HepG2 (cell line): ENCODE results near the gene SYNJ2. TPM values are rescaled to one million over a fixed set of nuclear protein-coding genes. Genes with fewer than 3 reads are reported as not detected.

Experiments used
- ATAC-seq: fragments of 200-7000 bp; cut with Tn5 transposase; 3 replicates; pipeline ENCODE4 v1.9.1; 2020; ENCODE audit warnings: mild to moderate bottlenecking, moderate library complexity
- BruUV-seq: library from RNA; stranded (reverse); fragments of 400-500 nt; replicated peaks from 2 replicates; lab custom pipeline; 2021; lab: Mats Ljungman, UMichigan
- CTCF ChIA-PET: fragments of 300-600 bp; formaldehyde crosslinking; extraction: SDS; loops from one replicate; lab custom pipeline; 2021; ENCODE audit warnings: low total read pairs, inconsistent platforms, low intra/inter-chr PET ratio; lab: Yijun Ruan, JAX
- POLR2A ChIA-PET: fragments of 350-600 bp; sonication (Branson Sonifier 250); formaldehyde crosslinking; loops from one replicate; lab custom pipeline; 2020; ENCODE audit warnings: antibody characterized with exemption, inconsistent platforms; lab: Yijun Ruan, JAX
- DNase-seq: peaks from one replicate; pipeline ENCODE4 v3.0.0-alpha.2; 2015; ENCODE audit warnings: low spot score
- FAIRE-seq: peaks from 3 replicates; lab custom pipeline; 2011; peaks lifted over from hg19 to GRCh38; lab: Jason Lieb, UNC
- H2AFZ ChIP-seq: one replicate; pipeline ENCODE4 v1.6.1; 2011; ENCODE audit warnings: low read length, inconsistent platforms
- H3K27ac ChIP-seq: fragments of 300-600 bp; 3 replicates; pipeline ENCODE4 v1.8.0; 2011; ENCODE audit warnings: mixed run types, mild to moderate bottlenecking, mixed read lengths, low read length, inconsistent platforms; ENCODE audit not compliant: insufficient read depth; ENCODE audit errors: extremely low read length
- H3K27me3 ChIP-seq, 2 experiments: fragments of 200-600 bp in 1 of 2; 2 replicates in 1 of 2; 3 replicates in 1 of 2; pipeline versions ENCODE4 v1.6.0 to v1.8.0; 2011; ENCODE audit warnings: low read length in 2 of 2, mild to moderate bottlenecking in 2 of 2, moderate library complexity in 2 of 2, inconsistent platforms in 1 of 2; ENCODE audit not compliant: insufficient read depth in 2 of 2, control insufficient read depth in 1 of 2
- H3K36me3 ChIP-seq, 2 experiments: fragments of 200-600 bp in 1 of 2; replicated peaks in 1 of 2; 2 replicates in 1 of 2; 3 replicates in 1 of 2; pipeline versions ENCODE4 v1.5.1 to v1.8.0; 2011; ENCODE audit warnings: low read length in 2 of 2, inconsistent platforms in 1 of 2; ENCODE audit not compliant: insufficient read depth in 2 of 2, control insufficient read depth in 1 of 2
- H3K4me1 ChIP-seq: 2 replicates; pipeline ENCODE4 v1.5.1; 2012; ENCODE audit warnings: low read length, inconsistent platforms; ENCODE audit not compliant: insufficient read depth
- H3K4me2 ChIP-seq: 2 replicates; pipeline ENCODE4 v1.6.0; 2011; ENCODE audit warnings: low read depth, low read length, inconsistent platforms
- H3K4me3 ChIP-seq, 3 experiments: fragments of 200-600 bp in 1 of 3; sonication (generic), shearing (Covaris generic) in 1 of 3; replicated peaks in 1 of 3; 2 replicates each; pipeline ENCODE4 v1.5.1; 2011 to 2016; ENCODE audit warnings: low read length in 3 of 3, inconsistent platforms in 2 of 3, low read depth in 2 of 3, mild to moderate bottlenecking in 2 of 3, control low read depth in 1 of 3, mixed read lengths in 1 of 3; ENCODE audit not compliant: insufficient read depth in 1 of 3
- H3K79me2 ChIP-seq: one replicate; pipeline ENCODE4 v1.6.1; 2011; ENCODE audit warnings: low read length, inconsistent platforms; ENCODE audit not compliant: insufficient read depth
- H3K9ac ChIP-seq: 2 replicates; pipeline ENCODE4 v1.6.0; 2011; ENCODE audit warnings: mild to moderate bottlenecking, low read depth, low read length, inconsistent platforms; ENCODE audit not compliant: insufficient read depth
- H3K9me3 ChIP-seq: 2 replicates; pipeline ENCODE4 v1.5.1; 2012; ENCODE audit warnings: mild to moderate bottlenecking, low read length
- H4K20me1 ChIP-seq: 2 replicates; pipeline ENCODE4 v1.6.0; 2011; ENCODE audit warnings: inconsistent platforms, mild to moderate bottlenecking, low read length, moderate library complexity; ENCODE audit not compliant: insufficient read depth
- AKAP8 ChIP-seq: sonication (generic); formaldehyde crosslinking; IDR thresholded peaks from 2 replicates; pipeline ENCODE4 v1.5.1; 2020; ENCODE audit warnings: mild to moderate bottlenecking, missing genetic modification reagents
- CBX5 ChIP-seq: sonication (generic); formaldehyde crosslinking; IDR thresholded peaks from 2 replicates; pipeline ENCODE4 v1.4.0; 2020; ENCODE audit warnings: missing genetic modification reagents, borderline replicate concordance
- CCAR2 ChIP-seq: fragments of 200-400 bp; formaldehyde crosslinking; optimal IDR thresholded peaks from 2 replicates; pipeline ENCODE3; 2018; ENCODE audit warnings: low read depth, mild to moderate bottlenecking, low read length, moderate library complexity
- MZF1 ChIP-seq: sonication (generic); formaldehyde crosslinking; IDR thresholded peaks from 2 replicates; pipeline ENCODE4 v1.8.1; 2023; ENCODE audit warnings: mild to moderate bottlenecking, missing genetic modification reagents, borderline replicate concordance
- NONO ChIP-seq, 2 experiments: fragments of 450-650 bp in 1 of 2; sonication (generic) in 1 of 2; formaldehyde crosslinking in 1 of 2; IDR thresholded peaks in 1 of 2; conservative IDR thresholded peaks in 1 of 2; 2 replicates each; pipeline versions ENCODE4 v1.6.1 to v1.8.0; 2017 to 2022; ENCODE audit warnings: mild to moderate bottlenecking in 1 of 2, missing genetic modification reagents in 1 of 2, moderate library complexity in 1 of 2
- SRF ChIP-seq: IDR thresholded peaks from 2 replicates; pipeline ENCODE4 v1.6.1; 2011; ENCODE audit warnings: mild to moderate bottlenecking, low read depth, low read length, moderate library complexity
- ZBTB7A ChIP-seq: sonication (generic); formaldehyde crosslinking; IDR thresholded peaks from 2 replicates; pipeline ENCODE4 v1.8.0; 2022; ENCODE audit warnings: mild to moderate bottlenecking, missing genetic modification reagents
- ZC3H13 ChIP-seq: sonication (generic); formaldehyde crosslinking; IDR thresholded peaks from 2 replicates; pipeline ENCODE4 v1.8.1; 2023; ENCODE audit warnings: mild to moderate bottlenecking, missing genetic modification reagents, moderate library complexity
- ZFP36 ChIP-seq: fragments of 150-350 bp; IDR thresholded peaks from 2 replicates; pipeline ENCODE4 v1.6.1; 2018; ENCODE audit warnings: borderline replicate concordance, low read length, low read depth; ENCODE audit not compliant: partially characterized antibody
- ZFX ChIP-seq: sonication (generic); formaldehyde crosslinking; IDR thresholded peaks from 2 replicates; pipeline ENCODE4 v1.4.0; 2020; ENCODE audit warnings: mild to moderate bottlenecking, low read depth, missing genetic modification reagents, moderate library complexity
- ZNF225 ChIP-seq: sonication (generic); formaldehyde crosslinking; IDR thresholded peaks from 2 replicates; pipeline ENCODE4 v1.4.0; 2020; ENCODE audit warnings: mild to moderate bottlenecking, missing genetic modification reagents
- ZNF501 ChIP-seq: sonication (generic); formaldehyde crosslinking; IDR thresholded peaks from 2 replicates; pipeline ENCODE4 v1.5.1; 2020; ENCODE audit warnings: mild to moderate bottlenecking, moderate library complexity, missing genetic modification reagents
- ZNF570 ChIP-seq: sonication (generic); formaldehyde crosslinking; IDR thresholded peaks from 2 replicates; pipeline ENCODE4 v1.4.0; 2020; ENCODE audit warnings: mild to moderate bottlenecking, missing genetic modification reagents, borderline replicate concordance
- ZNF7 ChIP-seq: IDR thresholded peaks from 2 replicates; pipeline ENCODE4 v1.6.1; 2016; ENCODE audit warnings: missing biosample characterization, missing genetic modification reagents
- ZNF781 ChIP-seq: sonication (generic); formaldehyde crosslinking; IDR thresholded peaks from 2 replicates; pipeline ENCODE4 v1.5.1; 2020; ENCODE audit warnings: borderline replicate concordance, mild to moderate bottlenecking, missing genetic modification reagents; ENCODE audit errors: not compliant biosample characterization
- ZNF839 ChIP-seq: sonication (generic); formaldehyde crosslinking; IDR thresholded peaks from 2 replicates; pipeline ENCODE4 v1.4.0; 2020; ENCODE audit warnings: missing genetic modification reagents, mild to moderate bottlenecking, borderline replicate concordance
- WGBS: methylation state at CpG from one replicate; pipeline ENCODE4 v1.1.6; 2017; ENCODE audit warnings: low lambda C conversion rate; 5-methylcytosine and 5-hydroxymethylcytosine counted together
- in situ Hi-C: cut with HindIII; loops from 2 replicates; pipeline ENCODE4 v1.10.0; 2017; ENCODE audit warnings: low pct_unique_long_range_greater_than_20kb; ENCODE audit not compliant: extremely low pct_ligation_motif_present
- intact Hi-C: fragments of 100-400 bp; cut with micrococcal nuclease; formaldehyde crosslinking; loops from one replicate; pipeline ENCODE4 v1.10.0; 2022; ENCODE audit not compliant: unreplicated experiment
- polyA plus RNA-seq, 8 experiments: library from polyadenylated mRNA; depleted of rRNA in 3 of 8; stranded (reverse) in 7 of 8; unstranded in 1 of 8; fragments of >200 nt; fragmentation: Illumina TruSeq in 4 of 8; extraction: Trizol in 4 of 8; gene quantifications; 2 replicates each; pipeline versions ENCODE4 v1.2.1 to v1.2.3, GENCODE V29; 2011 to 2016; ENCODE audit warnings: low read depth in 4 of 8, missing spikeins in 1 of 8, mixed read lengths in 1 of 8; ENCODE audit not compliant: insufficient read depth in 1 of 8
- total RNA-seq, 5 experiments: library from RNA; depleted of rRNA; stranded (reverse); fragments of >200 nt; fragmentation: Illumina TruSeq; extraction: Trizol; gene quantifications; 2 replicates each; pipeline ENCODE4 v1.2.3, GENCODE V29; 2016; ENCODE audit warnings: low read depth in 1 of 5
- TF ChIP-seq, protein P1 (sequence below): sonication (generic); formaldehyde crosslinking; IDR thresholded peaks from 2 replicates; pipeline ENCODE4 v1.5.1; 2020; ENCODE audit warnings: mild to moderate bottlenecking, missing genetic modification reagents, moderate library complexity
- TF ChIP-seq, protein P2 (sequence below): sonication (generic); formaldehyde crosslinking; IDR thresholded peaks from 2 replicates; pipeline ENCODE4 v1.5.0; 2020; ENCODE audit warnings: missing genetic modification reagents, mild to moderate bottlenecking, borderline replicate concordance

SYNJ2 gene
- total and polyA plus RNA-seq, 2 of the 13 experiments (the other 11 are each of a cell fraction or from before 2014, with no cell fraction given): 39.1 to 57.6 TPM

DNA sequence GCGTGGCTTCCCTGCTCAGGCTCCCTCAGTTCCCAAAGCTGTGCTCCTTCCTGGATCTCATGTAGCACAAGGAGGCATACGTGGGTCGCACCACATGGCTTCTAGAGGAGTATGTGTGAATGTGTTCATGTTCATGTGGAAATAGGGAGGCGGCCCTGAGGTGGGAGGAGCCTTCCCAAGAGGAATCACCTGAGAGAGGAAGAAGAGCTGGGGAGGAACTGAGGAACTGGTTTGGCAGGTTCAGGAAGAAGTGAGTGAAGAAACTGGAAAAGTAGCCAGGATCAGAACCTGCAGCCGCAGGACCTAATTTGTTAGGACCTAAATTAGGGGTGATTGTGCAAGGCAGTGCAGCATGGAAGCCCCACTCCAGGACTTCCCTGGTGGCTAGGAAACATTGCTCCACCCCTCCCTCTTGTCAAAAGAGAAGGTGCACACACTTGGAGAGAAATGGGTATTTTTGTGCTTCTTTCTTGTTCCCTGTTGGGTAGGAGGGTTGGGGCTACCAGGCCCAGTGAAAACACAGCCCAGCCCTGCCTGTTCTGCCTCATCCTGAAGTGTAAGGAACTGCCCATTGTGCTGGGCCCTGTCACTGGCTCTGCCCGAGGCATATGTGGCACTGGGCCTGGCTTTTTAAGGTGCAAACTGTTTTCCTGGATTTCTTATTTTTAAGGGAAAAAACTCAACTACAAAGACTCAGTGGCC is 20.7 kb downstream of the SYNJ2 start:
- Histone ChIP-seq H3K4me1 (peaks cover 99% of the 10 kb centered on the region), H3K27me3 (no peaks in the 10 kb centered on the region), H4K20me1 (peaks cover 51% of the 10 kb centered on the region), H3K9me3 (no peaks in the 10 kb centered on the region), H3K36me3 (peaks cover 31 to 50% of the 10 kb centered on the region in 2 experiments), H3K4me2 (no peak overlapping the region), H3K79me2 (peaks cover 96% of the 10 kb centered on the region), H3K27ac (peak overlapping the region; percentile 28), H3K9ac (no peak overlapping the region), H2AFZ (no peak overlapping the region), H3K4me3 (no peak overlapping the region)
- POLR2A ChIA-PET: interaction anchor here (0.5 to 3.5 kb wide), 5 partner anchors 9 to 79 kb away, joined by 3 to 21 read pairs (median 5); no protein-coding TSS in a partner anchor
- in situ Hi-C loops (no loop called here), intact Hi-C loops (no loop called here)
- CTCF ChIA-PET: no interaction called here
- FAIRE-seq: no peak
- no peak for ATAC-seq
- no peak for DNase-seq
- BruUV-seq: no TSS peak
- 92% methylated on average over 6 of the region's 6 CpGs for WGBS
- TF ChIP-seq ZNF501: 0 out of 2 replicates have a peak, but pooled peaks have one; percentile 31
- TF ChIP-seq CBX5: 0 out of 2 replicates have a peak, but pooled peaks have one; percentile 9
- TF ChIP-seq ZFP36: no peak
- TF ChIP-seq ZNF781: no peak
- TF ChIP-seq CCAR2: no peak
- TF ChIP-seq NONO (IDR thresholded peaks at IDR 0.05): no peak
- 0 out of 2 replicates have a peak, but pooled peaks have one; percentile 30 for TF ChIP-seq NONO (CRISPR knock-in tag; conservative IDR thresholded peaks at IDR 0.05)
- TF ChIP-seq ZNF7 (CRISPR knock-in tag): no peak
- TF ChIP-seq ZFX (CRISPR knock-in tag): 0 out of 2 replicates have a peak, but pooled peaks have one; percentile 7
- 0 out of 2 replicates have a peak, but pooled peaks have one; percentile 25 for TF ChIP-seq ZC3H13 (CRISPR knock-in tag)
- TF ChIP-seq, protein P1, sequence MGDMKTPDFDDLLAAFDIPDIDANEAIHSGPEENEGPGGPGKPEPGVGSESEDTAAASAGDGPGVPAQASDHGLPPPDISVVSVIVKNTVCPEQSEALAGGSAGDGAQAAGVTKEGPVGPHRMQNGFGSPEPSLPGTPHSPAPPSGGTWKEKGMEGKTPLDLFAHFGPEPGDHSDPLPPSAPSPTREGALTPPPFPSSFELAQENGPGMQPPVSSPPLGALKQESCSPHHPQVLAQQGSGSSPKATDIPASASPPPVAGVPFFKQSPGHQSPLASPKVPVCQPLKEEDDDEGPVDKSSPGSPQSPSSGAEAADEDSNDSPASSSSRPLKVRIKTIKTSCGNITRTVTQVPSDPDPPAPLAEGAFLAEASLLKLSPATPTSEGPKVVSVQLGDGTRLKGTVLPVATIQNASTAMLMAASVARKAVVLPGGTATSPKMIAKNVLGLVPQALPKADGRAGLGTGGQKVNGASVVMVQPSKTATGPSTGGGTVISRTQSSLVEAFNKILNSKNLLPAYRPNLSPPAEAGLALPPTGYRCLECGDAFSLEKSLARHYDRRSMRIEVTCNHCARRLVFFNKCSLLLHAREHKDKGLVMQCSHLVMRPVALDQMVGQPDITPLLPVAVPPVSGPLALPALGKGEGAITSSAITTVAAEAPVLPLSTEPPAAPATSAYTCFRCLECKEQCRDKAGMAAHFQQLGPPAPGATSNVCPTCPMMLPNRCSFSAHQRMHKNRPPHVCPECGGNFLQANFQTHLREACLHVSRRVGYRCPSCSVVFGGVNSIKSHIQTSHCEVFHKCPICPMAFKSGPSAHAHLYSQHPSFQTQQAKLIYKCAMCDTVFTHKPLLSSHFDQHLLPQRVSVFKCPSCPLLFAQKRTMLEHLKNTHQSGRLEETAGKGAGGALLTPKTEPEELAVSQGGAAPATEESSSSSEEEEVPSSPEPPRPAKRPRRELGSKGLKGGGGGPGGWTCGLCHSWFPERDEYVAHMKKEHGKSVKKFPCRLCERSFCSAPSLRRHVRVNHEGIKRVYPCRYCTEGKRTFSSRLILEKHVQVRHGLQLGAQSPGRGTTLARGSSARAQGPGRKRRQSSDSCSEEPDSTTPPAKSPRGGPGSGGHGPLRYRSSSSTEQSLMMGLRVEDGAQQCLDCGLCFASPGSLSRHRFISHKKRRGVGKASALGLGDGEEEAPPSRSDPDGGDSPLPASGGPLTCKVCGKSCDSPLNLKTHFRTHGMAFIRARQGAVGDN (CRISPR knock-in tag): peak; percentile 16; the same call in 1 of the 2 replicates
- no peak for TF ChIP-seq ZNF839 (CRISPR knock-in tag)
- TF ChIP-seq ZBTB7A (CRISPR knock-in tag): no peak
- peak; percentile 2; the same call in 1 of the 2 replicates for TF ChIP-seq ZNF225 (CRISPR knock-in tag)
- TF ChIP-seq MZF1 (CRISPR knock-in tag): no peak
- TF ChIP-seq AKAP8 (CRISPR knock-in tag): 0 out of 2 replicates have a peak, but pooled peaks have one; percentile 29
- no peak for TF ChIP-seq SRF
- TF ChIP-seq, protein P2, sequence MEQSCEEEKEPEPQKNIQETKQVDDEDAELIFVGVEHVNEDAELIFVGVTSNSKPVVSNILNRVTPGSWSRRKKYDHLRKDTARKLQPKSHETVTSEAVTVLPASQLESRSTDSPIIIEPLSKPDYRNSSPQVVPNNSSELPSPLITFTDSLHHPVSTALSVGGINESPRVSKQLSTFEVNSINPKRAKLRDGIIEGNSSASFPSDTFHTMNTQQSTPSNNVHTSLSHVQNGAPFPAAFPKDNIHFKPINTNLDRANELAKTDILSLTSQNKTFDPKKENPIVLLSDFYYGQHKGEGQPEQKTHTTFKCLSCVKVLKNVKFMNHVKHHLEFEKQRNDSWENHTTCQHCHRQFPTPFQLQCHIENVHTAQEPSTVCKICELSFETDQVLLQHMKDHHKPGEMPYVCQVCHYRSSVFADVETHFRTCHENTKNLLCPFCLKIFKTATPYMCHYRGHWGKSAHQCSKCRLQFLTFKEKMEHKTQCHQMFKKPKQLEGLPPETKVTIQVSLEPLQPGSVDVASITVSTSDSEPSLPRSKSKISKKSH (CRISPR knock-in tag): 0 out of 2 replicates have a peak, but pooled peaks have one; percentile 29
- TF ChIP-seq ZNF570 (CRISPR knock-in tag): no peak
